Mesenchymal stem cell (in vitro differentiated cells and primary cell): Measurements from ENCODE around the gene CYP2U1. TPM values are rescaled to one million over a fixed set of nuclear protein-coding genes. Genes with fewer than 3 reads are reported as not detected.

Experiments used
- DNase-seq: peaks from one replicate; pipeline ENCODE4 v3.0.0-alpha.2; 2013
- H2AFZ ChIP-seq: one replicate; pipeline ENCODE4 v1.6.1; 2013; ENCODE audit warnings: low read depth, mild to moderate bottlenecking, control low read depth, inconsistent platforms, low read length, moderate library complexity
- H2AK5ac ChIP-seq: 2 replicates; pipeline ENCODE4 v1.6.1; 2013; ENCODE audit warnings: low read length, moderate library complexity, mild to moderate bottlenecking, inconsistent platforms; ENCODE audit not compliant: severe bottlenecking
- H2BK120ac ChIP-seq: one replicate; pipeline ENCODE4 v1.6.1; 2013; ENCODE audit warnings: low read depth, mild to moderate bottlenecking, inconsistent platforms, low read length, moderate library complexity
- H2BK12ac ChIP-seq, 2 experiments: one replicate each; pipeline ENCODE4 v1.6.1; 2013; ENCODE audit warnings: inconsistent platforms in 2 of 2, low read length in 2 of 2, mild to moderate bottlenecking in 2 of 2, moderate library complexity in 2 of 2, control low read depth in 1 of 2
- H2BK15ac ChIP-seq: one replicate; pipeline ENCODE4 v1.6.1; 2013; ENCODE audit warnings: mild to moderate bottlenecking, low read depth, inconsistent platforms; ENCODE audit not compliant: poor library complexity, severe bottlenecking
- H2BK5ac ChIP-seq: 2 replicates; pipeline ENCODE4 v1.6.1; 2013; ENCODE audit warnings: low read depth, mild to moderate bottlenecking, low read length, control low read depth, inconsistent platforms; ENCODE audit not compliant: poor library complexity, severe bottlenecking
- H3K14ac ChIP-seq, 2 experiments: one replicate each; pipeline ENCODE4 v1.6.1; 2013; ENCODE audit warnings: inconsistent platforms in 2 of 2, low read length in 2 of 2, control low read depth in 1 of 2, mild to moderate bottlenecking in 1 of 2, moderate library complexity in 1 of 2
- H3K18ac ChIP-seq, 2 experiments: one replicate each; pipeline ENCODE4 v1.6.1; 2013; ENCODE audit warnings: inconsistent platforms in 2 of 2, low read length in 2 of 2, control low read depth in 1 of 2, low read depth in 1 of 2, mild to moderate bottlenecking in 1 of 2
- H3K23ac ChIP-seq, 2 experiments: one replicate each; pipeline ENCODE4 v1.6.1; 2013; ENCODE audit warnings: inconsistent platforms in 2 of 2, low read length in 2 of 2, mild to moderate bottlenecking in 2 of 2, moderate library complexity in 2 of 2, control low read depth in 1 of 2
- H3K27ac ChIP-seq: 2 replicates; pipeline ENCODE4 v1.5.1; 2013; ENCODE audit warnings: mild to moderate bottlenecking, moderate library complexity, low read length, control low read depth, inconsistent platforms; ENCODE audit not compliant: poor library complexity, severe bottlenecking
- H3K27me3 ChIP-seq, 2 experiments: 2 replicates each; pipeline versions ENCODE4 v1.6.1 to v1.7.0; 2013; ENCODE audit warnings: low read length in 2 of 2, mild to moderate bottlenecking in 2 of 2, moderate library complexity in 2 of 2, control low read depth in 1 of 2, inconsistent platforms in 1 of 2; ENCODE audit not compliant: control insufficient read depth in 1 of 2, insufficient read depth in 1 of 2
- H3K36me3 ChIP-seq, 2 experiments: 2 replicates each; pipeline versions ENCODE4 v1.6.1 to v1.7.0; 2013; ENCODE audit warnings: low read length in 2 of 2, control low read depth in 1 of 2, inconsistent platforms in 1 of 2, low read depth in 1 of 2, mild to moderate bottlenecking in 1 of 2; ENCODE audit not compliant: insufficient read depth in 2 of 2, control insufficient read depth in 1 of 2
- H3K4ac ChIP-seq, 2 experiments: one replicate each; pipeline ENCODE4 v1.6.1; 2013; ENCODE audit warnings: inconsistent platforms in 2 of 2, low read length in 2 of 2, mild to moderate bottlenecking in 2 of 2, moderate library complexity in 2 of 2, control low read depth in 1 of 2, low read depth in 1 of 2
- H3K4me1 ChIP-seq: 2 replicates; pipeline ENCODE4 v1.6.1; 2013; ENCODE audit warnings: low read depth, low read length, control low read depth; ENCODE audit not compliant: control insufficient read depth, insufficient read depth
- H3K4me2 ChIP-seq: 2 replicates; pipeline ENCODE4 v1.6.1; 2013; ENCODE audit warnings: low read length, mild to moderate bottlenecking, inconsistent platforms; ENCODE audit not compliant: poor library complexity, severe bottlenecking
- H3K4me3 ChIP-seq, 2 experiments: 2 replicates each; pipeline versions ENCODE4 v1.5.1 to v1.7.0; 2013; ENCODE audit warnings: low read length in 2 of 2, mild to moderate bottlenecking in 2 of 2, control low read depth in 1 of 2, low read depth in 1 of 2; ENCODE audit not compliant: insufficient read depth in 1 of 2
- H3K79me1 ChIP-seq: replicated peaks from 2 replicates; pipeline ENCODE4 v1.6.1; 2013; ENCODE audit warnings: mild to moderate bottlenecking, control low read depth, low read length, inconsistent platforms; ENCODE audit not compliant: poor library complexity, severe bottlenecking
- H3K9ac ChIP-seq: 2 replicates; pipeline ENCODE4 v1.7.0; 2013; ENCODE audit warnings: mild to moderate bottlenecking, low read length, moderate library complexity
- H3K9me3 ChIP-seq: 2 replicates; pipeline ENCODE4 v1.7.0; 2013; ENCODE audit warnings: mild to moderate bottlenecking, low read length; ENCODE audit not compliant: control insufficient read depth
- H4K8ac ChIP-seq: one replicate; pipeline ENCODE4 v1.6.1; 2013; ENCODE audit warnings: inconsistent platforms, mild to moderate bottlenecking, low read length, moderate library complexity
- H4K91ac ChIP-seq: one replicate; pipeline ENCODE4 v1.6.1; 2013; ENCODE audit warnings: mild to moderate bottlenecking, low read length, inconsistent platforms
- WGBS: methylation state at CpG from one replicate; pipeline ENCODE4 v1.1.7; 2013; ENCODE audit warnings: mixed read lengths; 5-methylcytosine and 5-hydroxymethylcytosine counted together
- polyA plus RNA-seq, 2 experiments: library from polyadenylated mRNA; stranded (reverse); fragments of 200-250 nt; gene quantifications; one replicate each; pipeline ENCODE4 v1.2.3, GENCODE V29; 2013

CYP2U1 gene
- 4.3 TPM for polyA plus RNA-seq (2013, experiment 1 of 2)
- polyA plus RNA-seq (2013, experiment 2 of 2) = 4.6 TPM

DNA sequence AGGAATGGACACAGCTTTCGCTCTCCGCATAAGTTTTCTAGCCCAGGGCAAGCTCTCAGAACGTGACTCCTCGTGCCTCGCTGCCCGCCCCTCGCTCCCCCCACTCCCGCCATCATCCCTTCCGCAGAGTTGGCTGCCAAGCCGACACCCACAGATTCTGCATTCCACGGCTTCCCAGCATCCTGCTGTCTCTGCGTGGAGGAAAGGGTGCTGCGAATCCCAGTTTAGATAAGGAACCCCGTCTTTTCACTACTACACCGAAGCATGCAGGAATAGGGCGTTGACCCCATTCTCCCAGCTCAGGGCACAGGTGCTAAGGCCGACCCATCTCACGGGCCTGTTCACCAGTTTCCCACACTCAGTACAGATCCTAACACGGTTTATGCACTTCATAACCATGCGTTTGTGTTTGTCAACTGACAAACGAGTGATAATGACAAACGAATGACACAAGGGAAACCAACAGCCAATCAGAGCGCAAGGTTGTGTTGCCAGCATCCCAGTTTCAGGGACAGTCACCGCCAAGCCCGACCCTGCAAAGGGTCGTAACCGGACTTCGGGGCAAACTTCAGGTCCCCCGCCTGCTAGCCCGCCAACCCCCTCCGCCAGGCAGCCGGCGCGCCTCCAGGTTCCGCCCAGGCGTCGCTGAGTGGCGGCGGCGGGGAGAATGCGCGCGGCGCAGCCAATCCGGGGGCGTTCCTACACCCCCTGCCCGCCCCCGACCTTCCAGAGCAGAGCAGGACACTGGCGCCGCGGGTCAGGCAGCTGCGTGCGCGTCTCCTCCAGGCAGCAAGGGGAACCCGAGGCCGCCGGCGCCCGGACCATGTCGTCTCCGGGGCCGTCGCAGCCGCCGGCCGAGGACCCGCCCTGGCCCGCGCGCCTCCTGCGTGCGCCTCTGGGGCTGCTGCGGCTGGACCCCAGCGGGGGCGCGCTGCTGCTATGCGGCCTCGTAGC is at the start of gene CYP2U1:
Gene CYP2U1, plus strand, starts transcription at position 729 of the 954 bp plus-strand sequence. Its CDS starts 95 bp downstream, at position 824.
- peak within 1 kb of the TSS; percentile 98 for H3K4me2 ChIP-seq
- H3K27me3 ChIP-seq = no peaks in the 10 kb centered on the region
- peak within 1 kb of the TSS; percentile 87 for H2AFZ ChIP-seq
- peak; percentile 83 for DNase-seq
- no peaks in the 10 kb centered on the region for H3K9me3 ChIP-seq
- H2BK15ac ChIP-seq = no peak within 1 kb of the TSS
- H3K4me1 ChIP-seq = peaks cover 12% of the 10 kb centered on the region
- H3K79me1 ChIP-seq = peaks cover 8% of the 10 kb centered on the region
- WGBS = 12% methylated on average over 69 of the region's 78 CpGs
- H2BK5ac ChIP-seq = no peak within 1 kb of the TSS
- no peaks in the 10 kb centered on the region for H3K36me3 ChIP-seq
- H4K91ac ChIP-seq = peak within 1 kb of the TSS; percentile 82
- peak within 1 kb of the TSS; percentile 75 for H4K8ac ChIP-seq
- peak within 1 kb of the TSS in 1 of 2 experiments; percentile 66 for H3K14ac ChIP-seq
- H3K27ac ChIP-seq = peak within 1 kb of the TSS; percentile 16
- peak within 1 kb of the TSS; percentile 49 for H2BK120ac ChIP-seq
- H3K4me3 ChIP-seq = peak within 1 kb of the TSS; percentile 76 to 83
- H3K23ac ChIP-seq = no peak within 1 kb of the TSS
- peak within 1 kb of the TSS in 1 of 2 experiments; percentile 31 for H3K4ac ChIP-seq
- no peak within 1 kb of the TSS for H2AK5ac ChIP-seq
- H3K18ac ChIP-seq = peak within 1 kb of the TSS; percentile 54 to 85
- H3K9ac ChIP-seq = peak within 1 kb of the TSS; percentile 87
- peak within 1 kb of the TSS; percentile 39 to 47 for H2BK12ac ChIP-seq

DNA sequence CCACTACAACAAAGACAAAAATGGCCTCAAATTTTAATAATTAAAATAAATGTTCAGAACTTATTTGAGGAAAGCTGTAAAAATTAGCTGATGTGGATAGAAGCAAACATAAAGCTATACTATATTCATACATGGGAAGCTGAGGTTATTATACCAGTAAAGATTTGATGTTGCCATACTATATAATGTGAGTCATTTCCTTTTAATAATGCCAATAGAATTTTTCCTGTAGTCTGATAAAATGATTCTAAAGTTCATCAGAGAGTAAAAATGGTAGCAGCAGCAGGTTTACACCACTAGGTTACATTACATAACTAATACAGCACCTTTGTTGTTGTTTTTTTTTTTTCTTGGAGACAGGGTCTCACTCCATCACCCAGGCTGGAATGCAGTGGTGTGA is 45.5 kb upstream of the CYP2U1 start:
- H3K27ac ChIP-seq = no peak overlapping the region
- H3K36me3 ChIP-seq = peaks cover 0 to 3% of the 10 kb centered on the region in 2 experiments
- no peak overlapping the region for H3K4ac ChIP-seq
- no peak overlapping the region for H3K4me3 ChIP-seq
- no peak for DNase-seq
- H3K9me3 ChIP-seq = peaks cover 14% of the 10 kb centered on the region
- no peak overlapping the region for H4K91ac ChIP-seq
- no peaks in the 10 kb centered on the region for H3K27me3 ChIP-seq
- H3K14ac ChIP-seq = no peak overlapping the region
- no peak overlapping the region for H2AFZ ChIP-seq
- no peak overlapping the region for H2BK12ac ChIP-seq
- H3K18ac ChIP-seq = no peak overlapping the region
- no peak overlapping the region for H2BK5ac ChIP-seq
- H4K8ac ChIP-seq = no peak overlapping the region
- H3K79me1 ChIP-seq = peaks cover 2% of the 10 kb centered on the region
- H3K9ac ChIP-seq = no peak overlapping the region
- H2BK120ac ChIP-seq = no peak overlapping the region
- H3K23ac ChIP-seq = no peak overlapping the region
- H3K4me2 ChIP-seq = no peak overlapping the region
- H3K4me1 ChIP-seq = no peaks in the 10 kb centered on the region
- no peak overlapping the region for H2AK5ac ChIP-seq
- H2BK15ac ChIP-seq = no peak overlapping the region

DNA sequence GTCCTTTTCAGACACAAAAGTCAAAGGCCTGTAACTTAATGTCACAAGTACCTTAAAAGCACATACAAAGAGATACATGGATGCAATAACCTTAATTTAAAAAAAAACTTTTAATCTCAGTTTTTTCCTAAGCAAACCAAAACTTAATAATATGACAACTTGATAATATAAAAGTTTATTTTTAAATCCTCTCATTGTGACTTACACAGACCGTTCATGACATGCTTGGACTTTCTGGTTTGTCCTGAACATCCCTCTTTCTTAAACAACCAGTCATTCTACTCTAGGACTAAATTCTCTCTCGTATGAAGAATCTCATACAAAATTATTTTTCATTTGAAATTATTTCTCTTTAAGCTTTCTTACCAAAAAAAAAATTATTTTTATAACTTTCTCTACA is 43.1 kb upstream of the CYP2U1 start:
- no peak overlapping the region for H2AK5ac ChIP-seq
- H3K27ac ChIP-seq = no peak overlapping the region
- no peak overlapping the region for H3K18ac ChIP-seq
- no peak overlapping the region for H2BK120ac ChIP-seq
- no peak overlapping the region for H4K8ac ChIP-seq
- H2AFZ ChIP-seq = no peak overlapping the region
- H3K4me2 ChIP-seq = no peak overlapping the region
- H3K4ac ChIP-seq = no peak overlapping the region
- no peak overlapping the region for H3K23ac ChIP-seq
- no peak overlapping the region for H2BK15ac ChIP-seq
- H4K91ac ChIP-seq = no peak overlapping the region
- no peak for DNase-seq
- no peak overlapping the region for H2BK5ac ChIP-seq
- peaks cover 6% of the 10 kb centered on the region for H3K79me1 ChIP-seq
- H3K14ac ChIP-seq = no peak overlapping the region
- no peak overlapping the region for H3K4me3 ChIP-seq
- H3K9me3 ChIP-seq = peaks cover 14% of the 10 kb centered on the region
- H2BK12ac ChIP-seq = no peak overlapping the region
- no peak overlapping the region for H3K9ac ChIP-seq
- 41% methylated on average over 2 of the region's 2 CpGs for WGBS
- no peaks in the 10 kb centered on the region for H3K4me1 ChIP-seq
- H3K27me3 ChIP-seq = no peaks in the 10 kb centered on the region
- H3K36me3 ChIP-seq = peaks cover 0 to 3% of the 10 kb centered on the region in 2 experiments

GRCh38 chr4:107890779-107891178 is 40.6 kb upstream of the CYP2U1 start:
- Histone ChIP-seq H3K27ac (no peak overlapping the region), H2BK12ac (no peak overlapping the region), H3K36me3 (peaks cover 0 to 3% of the 10 kb centered on the region in 2 experiments), H3K18ac (no peak overlapping the region), H3K23ac (no peak overlapping the region), H3K27me3 (no peaks in the 10 kb centered on the region), H2AK5ac (no peak overlapping the region), H3K9ac (no peak overlapping the region), H4K8ac (no peak overlapping the region), H3K79me1 (peaks cover 14% of the 10 kb centered on the region), H3K14ac (no peak overlapping the region), H3K4me2 (no peak overlapping the region), H3K9me3 (peaks cover 14% of the 10 kb centered on the region), H2BK5ac (no peak overlapping the region), H4K91ac (no peak overlapping the region), H2BK120ac (no peak overlapping the region), H3K4me3 (no peak overlapping the region), H2AFZ (no peak overlapping the region), H3K4me1 (peaks cover 3% of the 10 kb centered on the region), H3K4ac (no peak overlapping the region), H2BK15ac (no peak overlapping the region)
- WGBS = 92% methylated on average over 2 of the region's 2 CpGs
- no peak for DNase-seq
